GM12878 (cell line): ENCODE measurements around the gene SPINT1. TPM values are rescaled to one million over a fixed set of nuclear protein-coding genes. Genes with fewer than 3 reads are reported as not detected.

Source experiments
- ATAC-seq: fragments of 200-7000 bp; cut with Tn5 transposase; 3 replicates; pipeline ENCODE4 v1.9.1; 2020; ENCODE audit warnings: mild to moderate bottlenecking, moderate library complexity
- BruUV-seq: library from RNA; stranded (reverse); fragments of 400-500 nt; replicated peaks from 2 replicates; lab custom pipeline; 2021; lab: Mats Ljungman, UMichigan
- CTCF ChIA-PET: fragments of 300-600 bp; sonication (Branson Sonifier 250); formaldehyde crosslinking; extraction: SDS; loops from one replicate; lab custom pipeline; 2021; ENCODE audit warnings: inconsistent platforms; lab: Yijun Ruan, JAX
- POLR2A ChIA-PET: fragments of 350-600 bp; formaldehyde crosslinking; extraction: SDS; loops from one replicate; lab custom pipeline; 2021; ENCODE audit warnings: inconsistent platforms; lab: Charles Lee
- RAD21 ChIA-PET: fragments of 300-600 bp; sonication (Branson Sonifier 250); formaldehyde crosslinking; loops from one replicate; lab custom pipeline; 2023; ENCODE audit warnings: antibody characterized with exemption; ENCODE audit not compliant: unreplicated experiment; lab: Charles Lee
- SMC1A ChIA-PET: fragments of 300-600 bp; sonication (Branson Sonifier 250); formaldehyde crosslinking; loops from one replicate; lab custom pipeline; 2023; ENCODE audit not compliant: unreplicated experiment, uncharacterized antibody; lab: Charles Lee
- DNase-seq: peaks from one replicate; pipeline ENCODE4 v3.0.0-alpha.2; 2011; ENCODE audit warnings: low read depth, low spot score
- FAIRE-seq: peaks from 3 replicates; lab custom pipeline; 2011; peaks lifted over from hg19 to GRCh38; lab: Jason Lieb, UNC
- H2AFZ ChIP-seq: 2 replicates; pipeline ENCODE4 v1.6.0; 2011; ENCODE audit warnings: low read depth, low read length, control low read depth; ENCODE audit not compliant: control insufficient read depth
- H3K27ac ChIP-seq: 2 replicates; pipeline ENCODE4 v1.5.1; 2011; ENCODE audit warnings: control low read depth; ENCODE audit not compliant: control insufficient read depth, insufficient read depth
- H3K27me3 ChIP-seq, 2 experiments: replicated peaks in 1 of 2; 2 replicates each; pipeline versions ENCODE4 v1.6.0 to v1.6.1; 2011; ENCODE audit warnings: low read length in 1 of 2; ENCODE audit not compliant: control insufficient read depth in 2 of 2, insufficient read depth in 2 of 2
- H3K36me3 ChIP-seq, 2 experiments: 2 replicates each; pipeline ENCODE4 v1.5.1; 2011; ENCODE audit warnings: low read length in 1 of 2; ENCODE audit not compliant: control insufficient read depth in 2 of 2, insufficient read depth in 2 of 2
- H3K4me1 ChIP-seq: 2 replicates; pipeline ENCODE4 v1.6.1; 2011; ENCODE audit warnings: mild to moderate bottlenecking, low read length, moderate library complexity, mixed read lengths; ENCODE audit not compliant: control insufficient read depth, insufficient read depth
- H3K4me2 ChIP-seq: 2 replicates; pipeline ENCODE4 v1.6.0; 2011; ENCODE audit warnings: control low read depth; ENCODE audit not compliant: control insufficient read depth, insufficient read depth
- H3K4me3 ChIP-seq: fragments of 200-600 bp; sonication (generic); 2 replicates; pipeline ENCODE4 v1.5.1; 2016
- H3K79me2 ChIP-seq: 2 replicates; pipeline ENCODE4 v1.6.0; 2011; ENCODE audit warnings: low read length; ENCODE audit not compliant: control insufficient read depth, insufficient read depth
- H3K9ac ChIP-seq: 2 replicates; pipeline ENCODE4 v1.8.0; 2011; ENCODE audit warnings: low read length, control low read depth, mixed read lengths; ENCODE audit not compliant: control insufficient read depth, insufficient read depth
- H3K9me3 ChIP-seq: replicated peaks from 3 replicates; pipeline ENCODE4 v1.5.1; 2011; ENCODE audit warnings: mild to moderate bottlenecking, low read length; ENCODE audit not compliant: control insufficient read depth, insufficient read depth
- H4K20me1 ChIP-seq: 2 replicates; pipeline ENCODE4 v1.6.0; 2011; ENCODE audit not compliant: control insufficient read depth, insufficient read depth
- CHD1 ChIP-seq: IDR thresholded peaks from 2 replicates; pipeline ENCODE4 v1.6.1; 2012; ENCODE audit warnings: low read depth, low read length, improper control_type of control experiment
- CHD4 ChIP-seq: fragments of 200-600 bp; sonication (generic); IDR thresholded peaks from 2 replicates; pipeline ENCODE4 v1.6.1; 2016; ENCODE audit warnings: mild to moderate bottlenecking
- CREB1 ChIP-seq: IDR thresholded peaks from 2 replicates; pipeline ENCODE4 v1.6.1; 2012; ENCODE audit warnings: low read depth, mild to moderate bottlenecking, inconsistent platforms
- EGR1 ChIP-seq, 2 experiments: IDR thresholded peaks; 1 replicate in 1 of 2; 2 replicates in 1 of 2; pipeline ENCODE4 v1.6.1; 2011 to 2012; ENCODE audit warnings: low read depth in 2 of 2, low read length in 2 of 2, borderline replicate concordance in 1 of 2, mild to moderate bottlenecking in 1 of 2, moderate library complexity in 1 of 2
- HCFC1 ChIP-seq: fragments of 150-350 bp; IDR thresholded peaks from 2 replicates; pipeline ENCODE4 v1.6.1; 2014; ENCODE audit warnings: low read length
- HDAC6 ChIP-seq: fragments of 200-600 bp; sonication (generic); IDR thresholded peaks from one replicate; pipeline ENCODE4 v1.8.0; 2017; ENCODE audit warnings: antibody characterized with exemption; ENCODE audit not compliant: unreplicated experiment
- IKZF1 ChIP-seq: fragments of 450-650 bp; conservative IDR thresholded peaks from 2 replicates; pipeline ENCODE4 v1.6.1; 2017; ENCODE audit warnings: antibody characterized with exemption, mild to moderate bottlenecking
- KLF5 ChIP-seq: fragments of 450-650 bp; IDR thresholded peaks from 2 replicates; pipeline ENCODE4 v1.6.1; 2014; ENCODE audit warnings: mild to moderate bottlenecking; ENCODE audit not compliant: partially characterized antibody
- MTA2 ChIP-seq: fragments of 450-650 bp; IDR thresholded peaks from 2 replicates; pipeline ENCODE4 v1.6.1; 2016; ENCODE audit warnings: low read depth, mild to moderate bottlenecking, moderate library complexity
- MXI1 ChIP-seq: fragments of 150-350 bp; IDR thresholded peaks from 2 replicates; pipeline ENCODE4 v1.6.1; 2011; ENCODE audit warnings: low read depth, mild to moderate bottlenecking, inconsistent platforms, low read length, improper control_type of control experiment
- NBN ChIP-seq: fragments of 450-650 bp; IDR thresholded peaks from 2 replicates; pipeline ENCODE4 v1.6.1; 2016
- NKRF ChIP-seq: fragments of 450-650 bp; conservative IDR thresholded peaks from 2 replicates; pipeline ENCODE4 v1.6.1; 2017; ENCODE audit warnings: mild to moderate bottlenecking, moderate library complexity
- RCOR1 ChIP-seq: conservative IDR thresholded peaks from 2 replicates; pipeline ENCODE4 v1.6.1; 2012; ENCODE audit warnings: low read depth, low read length, improper control_type of control experiment
- SMAD1 ChIP-seq: fragments of 450-650 bp; IDR thresholded peaks from 2 replicates; pipeline ENCODE4 v1.6.1; 2018; ENCODE audit warnings: mild to moderate bottlenecking, low read depth; ENCODE audit not compliant: partially characterized antibody
- SMARCA5 ChIP-seq: fragments of 450-650 bp; IDR thresholded peaks from 2 replicates; pipeline ENCODE4 v1.6.1; 2017; ENCODE audit warnings: mild to moderate bottlenecking
- SMC3 ChIP-seq: IDR thresholded peaks from 2 replicates; pipeline ENCODE4 v1.6.1; 2011; ENCODE audit warnings: low read length, improper control_type of control experiment, borderline replicate concordance
- SPI1 ChIP-seq: IDR thresholded peaks from 2 replicates; pipeline ENCODE4 v1.6.1; 2011; ENCODE audit warnings: low read depth, mild to moderate bottlenecking, low read length, moderate library complexity, borderline replicate concordance; ENCODE audit not compliant: insufficient read depth
- WGBS: methylation state at CpG from one replicate; pipeline ENCODE4 v1.1.6; 2016; ENCODE audit warnings: low lambda C conversion rate; ENCODE audit not compliant: insufficient replicate concordance, insufficient coverage; ENCODE audit errors: missing lambda C conversion rate; 5-methylcytosine and 5-hydroxymethylcytosine counted together
- in situ Hi-C: fragments of 300-500 bp; cut with MboI; formaldehyde crosslinking; loops from 9 replicates; pipeline ENCODE4 v1.14.3; 2018; ENCODE audit warnings: mixed read lengths
- intact Hi-C: fragments of 100-400 bp; cut with micrococcal nuclease; formaldehyde crosslinking; loops from one replicate; pipeline ENCODE4 v1.14.2; 2022; ENCODE audit not compliant: unreplicated experiment
- polyA plus RNA-seq, 11 experiments: library from polyadenylated mRNA; depleted of rRNA in 4 of 11; unstranded in 6 of 11; stranded (reverse) in 5 of 11; fragments of >200 nt; fragmentation: Nextera tagmentation in 4 of 11; fragmentation: Illumina TruSeq in 1 of 11; extraction: Ambion mirVana in 4 of 11; extraction: Trizol in 1 of 11; gene quantifications; 1 replicate in 1 of 11; 2 replicates in 10 of 11; pipeline versions ENCODE4 v1.2.1 to v1.2.3, GENCODE V29; 2011 to 2016; ENCODE audit warnings: inconsistent platforms in 2 of 11, missing spikeins in 2 of 11, low read depth in 1 of 11
- total RNA-seq, 4 experiments: library from RNA; depleted of rRNA in 3 of 4; stranded (reverse); fragments of >200 nt in 3 of 4; fragmentation: Illumina TruSeq in 1 of 4; extraction: Trizol in 1 of 4; gene quantifications; 2 replicates each; pipeline versions ENCODE4 v1.2.1 to v1.2.3, GENCODE V29; 2013 to 2021

The SPINT1 gene
- total and polyA plus RNA-seq, 10 of the 15 experiments (the other 5 are each of a cell fraction or from before 2014, with no cell fraction given): 3.5 to 28.6 (median 10.2) TPM

- TF ChIP-seq MTA2: no peak
- TF ChIP-seq HCFC1: no peak
- no peak for TF ChIP-seq CHD1
- TF ChIP-seq RCOR1: no peak
Observed at GRCh38 chr15:40856746-40857145, 12.9 kb downstream of the SPINT1 start (continued).

GRCh38 chr15:40857601-40858341 lies 13.9 kb downstream of the SPINT1 start:
- in situ Hi-C loops (loop anchor here (5.0 kb wide), 1 partner anchor 35 kb away; the partner anchor contains the start of gene VPS18), intact Hi-C loops (loop anchor here (1.0 to 2.0 kb wide), 2 partner anchors 15 to 37 kb away; partner anchors contain the start of gene VPS18)
- Histone ChIP-seq H3K9ac (no peak overlapping the region), H4K20me1 (no peaks in the 10 kb centered on the region), H3K9me3 (no peaks in the 10 kb centered on the region), H3K79me2 (no peaks in the 10 kb centered on the region), H3K4me3 (no peak overlapping the region), H3K36me3 (peaks cover 0 to 2% of the 10 kb centered on the region in 2 experiments; a peak in 2 of 4 replicates), H3K4me2 (no peak overlapping the region), H3K27ac (no peak overlapping the region), H3K27me3 (no peaks in the 10 kb centered on the region), H2AFZ (peak overlapping the region; percentile 67), H3K4me1 (peaks cover 4% of the 10 kb centered on the region)
- ATAC-seq: peak; percentile 89
- 29% methylated on average over 15 of the region's 15 CpGs for WGBS
- FAIRE-seq: peak; percentile 88
- BruUV-seq: no TSS peak
- POLR2A ChIA-PET: interaction anchor here (0.5 to 2.5 kb wide), 13 partner anchors 10 to 941 kb away, joined by 3 to 17 read pairs (median 4); partner anchors contain the start of genes DNAJC17 and ZFYVE19
- RAD21 ChIA-PET: interaction anchor here (0.7 to 4.0 kb wide), 22 partner anchors 8 to 759 kb away, joined by 3 to 41 read pairs (median 4); partner anchors contain the start of genes C15orf62, DNAJC17, INO80 and RAD51
- CTCF ChIA-PET: interaction anchor here (0.6 to 7.5 kb wide), 40 partner anchors 11 to 1104 kb away, joined by 3 to 140 read pairs (median 4); partner anchors contain the start of genes C15orf62, DNAJC17, GCHFR and RAD51
- SMC1A ChIA-PET: interaction anchor here (0.6 to 8.5 kb wide), 20 partner anchors 10 to 163 kb away, joined by 3 to 290 read pairs (median 6); partner anchors contain the start of genes PPP1R14D, RAD51, RHOV and SPINT1
- no peak for DNase-seq
- TF ChIP-seq MXI1 (no peak), HDAC6 (no peak), SMARCA5 (peak; percentile 66; the same call in 1 of the 2 replicates), EGR1 (IDR thresholded peaks at IDR 0.05; ENCODE audit: borderline replicate concordance in 1 of 2, low read depth in 2 of 2, low read length in 2 of 2) (no peak), KLF5 (no peak), NBN (peak; percentile 66; the same call in 1 of the 2 replicates), CREB1 (no peak), IKZF1 (peak; percentile 24; the same call in 1 of the 2 replicates), HCFC1 (no peak), CHD4 (no peak), NKRF (no peak), SMAD1 (no peak), SMC3 (peak; percentile 98), SPI1 (no peak)
